HG03175 (cell line): ENCODE data around the gene RPL36.
A peak's percentile ranks its signal among the peaks of the same experiment; 100 is the strongest.

Experiments used
- ATAC-seq: cut with Tn5 transposase; IDR thresholded peaks from one replicate; pipeline ENCODE4 v1.9.1; 2021; ENCODE audit warnings: mild to moderate bottlenecking, moderate library complexity; ENCODE audit not compliant: unreplicated experiment

RPL36 gene

GRCh38 chr19:5690125-5690954, at the start of gene RPL36:
RPL36 (plus strand) TSS chr19:5690295; CDS start chr19:5690508, 213 bp downstream.
- peak; percentile 44 for ATAC-seq

GRCh38 chr19:5641171-5641570, 48.9 kb upstream of the RPL36 start:
- ATAC-seq, result no peak

- ATAC-seq, result no peak
These were observed 47.9 kb upstream of the RPL36 start for GRCh38 chr19:5642204-5642603.

GRCh38 chr19:5643060-5643459, 47.0 kb upstream of the RPL36 start:
- ATAC-seq, result no peak

- no peak for ATAC-seq
These were observed 46.1 kb upstream of the RPL36 start for GRCh38 chr19:5644037-5644436.

- no peak for ATAC-seq
These were observed 44.7 kb upstream of the RPL36 start for GRCh38 chr19:5645409-5645808.

- ATAC-seq, result no peak
These were observed 43.4 kb upstream of the RPL36 start for GRCh38 chr19:5646703-5647102.

GRCh38 chr19:5648464-5648863, 41.6 kb upstream of the RPL36 start:
- ATAC-seq, result no peak

- ATAC-seq, result no peak
These were observed 38.7 kb upstream of the RPL36 start for GRCh38 chr19:5651361-5651760.

GRCh38 chr19:5652261-5652660, 37.8 kb upstream of the RPL36 start:
- no peak for ATAC-seq

- no peak for ATAC-seq
These were observed 35.2 kb upstream of the RPL36 start for GRCh38 chr19:5654931-5655330.

- no peak for ATAC-seq
These were observed 34.7 kb upstream of the RPL36 start for GRCh38 chr19:5655412-5655811.

- no peak for ATAC-seq
These were observed 28.6 kb upstream of the RPL36 start for GRCh38 chr19:5661483-5661882.

- ATAC-seq, result no peak
These were observed 26.2 kb upstream of the RPL36 start for GRCh38 chr19:5663904-5664303.

- ATAC-seq, result no peak
These were observed 25.6 kb upstream of the RPL36 start for GRCh38 chr19:5664515-5664914.

GRCh38 chr19:5665781-5666513, 24.1 kb upstream of the RPL36 start:
- no peak for ATAC-seq

- no peak for ATAC-seq
These were observed 23.0 kb upstream of the RPL36 start for GRCh38 chr19:5666921-5667610.

- no peak for ATAC-seq
These were observed 22.3 kb upstream of the RPL36 start for GRCh38 chr19:5667751-5668271.

GRCh38 chr19:5669212-5669611, 20.9 kb upstream of the RPL36 start:
- ATAC-seq, result no peak

GRCh38 chr19:5671600-5671999, 18.5 kb upstream of the RPL36 start:
- no peak for ATAC-seq

GRCh38 chr19:5672708-5673459, 17.2 kb upstream of the RPL36 start:
- no peak for ATAC-seq
